Endothelial cell of umbilical vein (primary cell): ENCODE results near the gene GFPT1.

Experiments
- POLR2A ChIP-seq: IDR thresholded peaks from 2 replicates; pipeline ENCODE4 v1.6.1; 2012; ENCODE audit warnings: low read depth, mild to moderate bottlenecking, control low read depth, low read length
- TF ChIP-seq, protein P1 (sequence below), 2 donors: IDR thresholded peaks; 1 replicate in 1 of 2; 2 replicates in 1 of 2; pipeline ENCODE4 v1.5.1; 2011; ENCODE audit warnings: low read length in 2 of 2, mild to moderate bottlenecking in 2 of 2, moderate library complexity in 2 of 2, control low read depth in 1 of 2, inconsistent platforms in 1 of 2, low read depth in 1 of 2; ENCODE audit not compliant: insufficient read depth in 1 of 2; ENCODE audit errors: extremely low read depth in 1 of 2

- no peak for TF ChIP-seq POLR2A
- TF ChIP-seq, protein P1, sequence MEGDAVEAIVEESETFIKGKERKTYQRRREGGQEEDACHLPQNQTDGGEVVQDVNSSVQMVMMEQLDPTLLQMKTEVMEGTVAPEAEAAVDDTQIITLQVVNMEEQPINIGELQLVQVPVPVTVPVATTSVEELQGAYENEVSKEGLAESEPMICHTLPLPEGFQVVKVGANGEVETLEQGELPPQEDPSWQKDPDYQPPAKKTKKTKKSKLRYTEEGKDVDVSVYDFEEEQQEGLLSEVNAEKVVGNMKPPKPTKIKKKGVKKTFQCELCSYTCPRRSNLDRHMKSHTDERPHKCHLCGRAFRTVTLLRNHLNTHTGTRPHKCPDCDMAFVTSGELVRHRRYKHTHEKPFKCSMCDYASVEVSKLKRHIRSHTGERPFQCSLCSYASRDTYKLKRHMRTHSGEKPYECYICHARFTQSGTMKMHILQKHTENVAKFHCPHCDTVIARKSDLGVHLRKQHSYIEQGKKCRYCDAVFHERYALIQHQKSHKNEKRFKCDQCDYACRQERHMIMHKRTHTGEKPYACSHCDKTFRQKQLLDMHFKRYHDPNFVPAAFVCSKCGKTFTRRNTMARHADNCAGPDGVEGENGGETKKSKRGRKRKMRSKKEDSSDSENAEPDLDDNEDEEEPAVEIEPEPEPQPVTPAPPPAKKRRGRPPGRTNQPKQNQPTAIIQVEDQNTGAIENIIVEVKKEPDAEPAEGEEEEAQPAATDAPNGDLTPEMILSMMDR (IDR thresholded peaks at IDR 0.05; ENCODE audit: extremely low read depth in 1 of 2, insufficient read depth in 1 of 2, low read depth in 1 of 2, low read length in 2 of 2) = no peak
Measured at GRCh38 chr2:69335311-69335710, 51.7 kb downstream of the GFPT1 start.
